Suppressor macrophage treated with lipopolysaccharide for 4 hours (primary cell): ENCODE results near the gene ASPG.

ENCODE experiments used
- DNase-seq: peaks from one replicate; pipeline ENCODE4 v3.0.0-alpha.2; 2020

Gene ASPG

DNA sequence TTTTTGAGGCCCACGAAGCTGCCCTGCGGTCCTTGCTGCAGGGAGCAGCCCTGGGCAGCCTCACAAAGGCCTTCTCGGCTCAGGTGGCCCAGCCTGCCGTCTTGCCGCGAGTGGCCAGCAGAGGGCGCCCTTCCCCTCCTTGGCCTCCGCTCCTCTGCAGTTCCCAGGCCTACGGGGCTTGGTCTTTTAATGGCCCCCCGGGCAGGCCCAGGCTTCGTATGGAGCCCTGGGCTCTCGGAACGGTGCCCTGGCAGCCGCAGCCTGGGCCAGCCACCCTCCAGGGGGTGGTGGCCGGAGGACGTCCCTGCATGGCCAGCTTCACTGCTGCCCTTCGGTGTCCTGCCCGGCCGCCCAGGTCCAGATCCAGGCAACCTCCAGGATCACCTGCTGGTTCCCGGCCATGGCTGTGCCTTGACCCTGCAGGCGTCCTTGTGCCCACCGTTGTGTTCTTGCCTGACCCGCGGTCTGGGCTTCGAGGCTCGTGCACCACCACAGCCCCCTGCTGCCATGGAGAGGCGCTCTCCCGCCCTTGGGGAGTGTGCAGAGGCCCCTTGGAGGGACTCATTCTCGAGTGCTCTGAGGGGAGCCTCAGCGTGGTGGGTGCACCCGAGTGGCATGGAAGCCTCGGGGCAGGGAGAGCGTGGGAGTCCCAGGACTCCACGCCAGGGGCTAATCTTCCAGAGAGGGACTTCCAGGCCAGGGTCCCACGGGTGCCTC is 9.4 kb downstream of the ASPG start:
- peak; percentile 65 for DNase-seq

DNA sequence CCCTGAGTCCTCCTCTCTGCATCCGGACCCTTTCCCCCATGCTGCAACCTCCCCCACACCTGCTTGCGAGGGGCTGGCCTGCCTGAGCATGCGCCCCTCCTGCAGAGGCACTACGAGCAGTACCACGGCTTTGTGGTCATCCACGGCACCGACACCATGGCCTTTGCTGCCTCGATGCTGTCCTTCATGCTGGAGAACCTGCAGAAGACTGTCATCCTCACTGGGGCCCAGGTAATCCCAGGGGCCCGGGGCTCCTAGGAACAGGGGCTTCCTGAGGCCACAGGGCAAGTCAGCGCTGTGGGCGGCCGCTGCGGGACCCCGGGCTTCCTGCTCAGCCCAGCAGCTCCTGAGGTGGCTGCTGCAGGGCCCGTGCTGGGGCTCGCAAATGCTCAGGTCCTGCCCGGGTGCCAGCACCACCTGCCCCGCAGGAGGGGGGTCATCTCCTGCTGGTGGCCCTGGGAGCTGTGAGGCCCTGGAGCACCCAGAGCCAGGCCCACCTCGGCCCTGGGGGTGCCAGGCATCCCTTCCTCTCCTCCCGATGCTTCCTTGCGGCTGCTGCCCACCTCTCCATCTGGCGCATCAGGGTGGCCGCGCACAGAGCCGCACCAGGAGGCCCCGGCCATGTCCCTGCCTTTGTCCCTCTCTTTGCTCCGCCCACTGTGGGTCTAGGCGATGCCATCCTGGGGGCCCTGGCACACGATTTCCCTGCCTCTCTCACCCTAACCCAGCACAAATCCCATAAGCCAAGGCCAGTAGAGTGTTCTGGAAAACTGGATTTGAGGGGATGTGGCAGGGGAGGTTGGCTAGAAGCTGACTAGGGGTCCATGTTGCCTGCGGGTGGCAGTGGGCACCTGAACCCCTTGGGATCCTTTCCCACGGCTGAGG is 10.2 kb downstream of the ASPG start:
- no peak for DNase-seq

DNA sequence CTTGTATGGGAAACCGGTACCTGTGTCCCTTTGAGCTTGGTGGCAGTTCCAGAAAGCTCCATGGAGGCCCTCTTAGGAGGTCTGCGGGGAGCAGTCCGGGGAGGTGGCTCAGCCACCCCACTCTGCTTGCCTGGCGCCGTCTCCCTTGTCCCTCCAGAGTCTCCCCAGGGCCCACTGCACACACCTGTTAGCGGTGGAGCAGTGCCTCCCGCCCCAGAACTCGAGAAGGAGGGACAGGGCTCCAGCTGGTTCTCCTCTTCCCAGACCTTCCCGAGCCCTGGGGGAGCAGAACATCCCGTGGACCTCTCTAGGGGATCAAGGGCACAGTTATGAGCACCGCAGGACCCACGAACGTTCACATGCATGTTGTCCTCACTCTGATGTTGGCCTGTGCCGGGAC is 10.8 kb downstream of the ASPG start:
- DNase-seq, result no peak

DNA sequence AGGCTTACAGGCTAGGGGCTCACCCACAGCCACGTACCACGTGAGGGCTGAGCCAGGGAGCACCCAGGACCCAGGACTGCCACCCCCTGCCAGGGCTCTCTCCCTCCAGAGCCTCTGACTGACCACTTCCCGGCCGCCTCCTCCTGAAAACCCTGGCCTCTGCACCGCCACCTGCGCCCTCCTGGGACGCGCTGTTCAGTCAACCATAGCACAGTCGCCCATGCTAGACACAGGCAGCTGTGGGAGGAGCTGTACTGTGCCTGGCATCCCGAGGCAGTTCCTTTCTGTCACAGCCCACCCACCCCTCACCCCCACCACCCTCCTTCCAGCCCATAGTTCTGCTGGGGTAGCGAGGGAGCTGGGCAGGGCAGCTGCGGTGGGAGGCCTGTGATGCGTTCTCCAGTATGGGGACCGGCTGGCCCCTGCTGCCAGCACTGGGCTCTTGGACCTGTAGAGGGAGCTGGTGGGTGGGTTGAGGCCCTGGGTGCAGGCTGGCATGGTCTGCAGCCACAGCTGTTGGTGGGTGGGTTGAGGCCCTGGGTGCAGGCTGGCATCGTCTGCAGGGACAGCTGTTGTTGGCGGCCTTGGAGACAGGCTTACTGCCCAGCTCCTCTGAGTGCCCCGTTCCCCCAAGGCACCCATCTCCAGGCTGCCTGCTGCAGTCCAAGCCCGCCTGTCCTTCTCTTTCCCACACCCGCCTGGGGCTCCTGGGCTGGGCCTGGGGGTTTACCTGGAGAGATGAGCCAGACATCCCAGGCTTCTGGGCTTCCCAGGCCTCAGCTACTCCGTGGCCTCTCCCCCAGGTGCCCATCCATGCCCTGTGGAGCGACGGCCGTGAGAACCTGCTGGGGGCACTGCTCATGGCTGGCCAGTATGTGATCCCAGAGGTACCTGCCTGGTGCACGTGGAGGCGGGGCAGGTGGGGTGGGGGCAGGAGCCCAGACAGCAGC is 11.5 kb downstream of the ASPG start:
- no peak for DNase-seq

DNA sequence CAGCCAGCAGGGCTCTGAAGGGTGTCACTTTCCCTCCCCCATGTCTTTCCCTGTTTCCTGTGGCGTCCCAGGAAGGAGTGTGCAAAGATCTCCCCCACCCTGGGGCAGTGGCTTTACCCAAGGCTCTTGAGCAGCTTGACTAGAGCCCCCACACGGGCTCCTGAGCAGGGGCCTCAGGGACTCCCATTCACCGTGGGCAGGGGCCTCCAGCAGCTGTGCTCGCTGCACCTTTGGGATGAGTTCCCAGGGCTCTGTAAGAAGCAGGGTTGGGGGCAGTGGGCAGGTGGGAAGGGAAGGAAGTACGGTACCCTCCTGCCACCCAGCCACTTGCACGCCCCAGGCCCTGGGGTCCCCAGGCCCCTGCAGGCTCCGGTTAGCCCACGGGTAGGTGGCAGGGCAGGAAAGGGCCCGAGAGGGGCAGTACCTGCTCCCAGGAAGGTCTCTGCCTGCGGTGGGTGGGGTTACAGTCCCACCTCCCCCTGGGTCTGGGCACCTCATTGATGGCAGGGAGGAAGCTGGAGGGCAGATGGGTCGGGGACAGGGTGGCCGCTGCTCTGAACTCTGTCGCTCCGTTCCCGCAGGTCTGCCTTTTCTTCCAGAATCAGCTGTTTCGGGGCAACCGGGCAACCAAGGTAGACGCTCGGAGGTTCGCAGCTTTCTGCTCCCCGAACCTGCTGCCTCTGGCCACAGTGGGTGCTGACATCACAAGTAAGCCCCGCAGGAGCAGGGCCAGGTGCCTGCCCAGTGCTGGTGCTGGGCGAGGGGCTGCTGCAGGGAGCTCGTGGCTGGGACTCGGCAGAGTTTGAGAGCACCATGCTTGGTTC is 13.0 kb downstream of the ASPG start:
- DNase-seq, result no peak

DNA sequence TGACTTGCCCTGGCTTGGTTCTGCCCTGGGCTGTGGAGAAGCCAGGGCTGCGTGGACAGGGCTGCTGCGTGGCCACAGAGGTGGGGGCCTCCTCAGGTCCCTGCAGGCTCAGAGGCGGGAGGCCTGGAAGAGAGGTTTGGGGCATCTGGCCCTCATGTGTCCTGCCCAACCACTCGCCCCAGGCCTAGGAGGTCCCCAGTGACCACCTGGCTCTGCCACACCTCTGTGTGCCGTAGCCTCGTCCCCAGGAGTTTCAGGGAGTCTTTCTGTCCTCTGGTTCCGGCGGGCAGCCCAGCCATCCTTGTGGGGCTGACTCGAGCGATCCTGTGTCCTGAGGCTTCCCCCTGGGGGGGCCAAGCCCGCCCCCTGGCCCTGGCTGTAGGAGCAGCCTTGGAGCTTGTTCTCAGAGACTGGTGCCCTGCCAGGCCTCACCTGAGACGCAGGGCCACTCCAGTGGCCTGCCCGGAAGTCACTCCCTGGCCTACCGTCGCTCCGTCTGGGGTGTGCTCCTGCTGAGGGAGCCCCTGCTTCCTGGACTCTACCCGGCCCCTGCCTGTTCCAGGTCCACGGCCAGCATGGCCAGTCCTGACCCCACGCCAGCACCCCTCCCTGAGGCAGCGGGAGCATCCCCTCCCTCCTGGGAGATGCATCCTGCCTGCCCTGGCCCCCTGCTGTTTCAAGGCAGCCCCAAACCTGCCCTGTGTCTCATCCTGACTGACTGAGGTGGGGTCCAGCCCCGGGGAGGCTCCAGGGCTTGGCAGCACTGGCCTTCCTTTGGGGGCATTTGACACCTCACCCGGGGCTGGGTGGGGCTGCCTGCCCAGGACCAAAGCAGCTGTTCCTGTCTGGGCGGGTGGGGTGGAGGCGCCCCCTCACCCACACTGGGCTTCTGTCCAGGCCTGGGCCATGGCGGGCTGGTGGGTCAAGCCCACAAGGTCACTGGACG is 13.9 kb downstream of the ASPG start:
- DNase-seq, result no peak

DNA sequence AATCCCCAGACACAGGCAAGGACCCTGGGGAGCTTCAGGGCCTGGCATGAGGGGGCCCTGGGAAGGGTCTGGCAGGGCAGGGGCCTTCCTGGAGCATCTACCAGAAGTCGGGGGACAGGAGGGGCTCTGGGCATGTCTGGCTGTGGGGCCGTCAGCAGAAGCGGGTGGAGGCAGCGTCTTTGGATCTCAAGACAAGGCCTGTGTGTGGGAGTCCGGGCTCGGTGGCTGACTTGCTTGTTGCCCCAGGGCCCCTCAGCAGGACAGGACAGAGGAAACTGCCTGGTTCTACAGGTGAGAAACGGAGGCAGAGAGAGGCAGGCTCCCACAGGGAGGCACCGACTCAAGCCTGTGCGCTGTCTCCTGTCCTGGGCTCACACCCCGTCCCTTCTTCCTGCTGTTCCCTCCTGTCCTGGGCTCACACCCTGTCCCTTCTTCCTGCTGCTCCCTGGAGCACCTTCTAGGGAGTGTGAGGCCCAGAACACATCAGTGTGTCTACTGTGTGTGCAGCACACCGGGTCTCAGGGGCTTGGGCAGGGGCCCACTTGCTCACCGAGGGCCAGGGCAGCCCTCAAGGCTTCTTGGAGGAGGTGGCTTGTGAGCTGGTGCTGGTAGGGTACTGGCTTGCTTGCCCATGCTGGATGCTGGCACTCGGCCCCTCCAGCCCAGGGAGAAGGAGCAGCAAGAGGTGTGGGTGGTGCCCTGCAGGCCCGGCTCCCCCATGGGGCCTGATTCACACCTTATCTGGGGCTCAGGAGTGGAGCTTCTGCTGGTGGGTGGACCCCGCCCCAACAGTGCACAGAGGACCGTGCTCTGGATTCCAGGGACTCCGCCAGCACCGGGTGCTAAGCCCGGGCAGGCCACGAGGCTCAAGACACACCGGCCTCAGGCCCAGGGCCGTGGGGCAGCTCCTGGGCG is 14.9 kb downstream of the ASPG start:
- DNase-seq, result no peak

DNA sequence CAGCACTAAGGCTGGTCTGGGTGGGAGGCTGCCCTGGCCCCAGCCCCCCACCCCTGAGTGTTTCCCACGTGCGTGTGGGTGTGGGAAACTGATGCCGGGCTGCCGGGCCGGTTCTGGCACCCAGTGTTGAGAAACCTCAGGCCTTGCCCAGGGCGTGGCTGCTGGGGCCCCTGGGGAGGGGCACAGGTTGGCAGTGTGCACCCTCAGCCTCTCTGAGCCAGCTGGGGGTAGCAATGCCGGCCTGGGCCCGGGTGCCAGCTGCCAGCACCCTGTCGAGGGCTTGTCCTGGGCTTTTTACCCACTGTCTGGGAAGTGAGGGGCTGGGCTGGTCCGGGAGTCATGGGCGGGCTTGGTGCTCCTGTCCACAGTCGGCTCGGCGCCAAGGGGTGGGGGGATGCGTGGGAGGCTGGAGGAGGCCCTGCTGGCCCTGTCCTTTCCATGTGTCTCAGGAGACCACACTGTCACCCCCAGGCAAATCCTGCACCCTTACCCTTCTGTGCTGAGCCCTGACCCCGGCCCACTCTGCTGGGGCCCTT is 15.7 kb downstream of the ASPG start:
- DNase-seq, result no peak

DNA sequence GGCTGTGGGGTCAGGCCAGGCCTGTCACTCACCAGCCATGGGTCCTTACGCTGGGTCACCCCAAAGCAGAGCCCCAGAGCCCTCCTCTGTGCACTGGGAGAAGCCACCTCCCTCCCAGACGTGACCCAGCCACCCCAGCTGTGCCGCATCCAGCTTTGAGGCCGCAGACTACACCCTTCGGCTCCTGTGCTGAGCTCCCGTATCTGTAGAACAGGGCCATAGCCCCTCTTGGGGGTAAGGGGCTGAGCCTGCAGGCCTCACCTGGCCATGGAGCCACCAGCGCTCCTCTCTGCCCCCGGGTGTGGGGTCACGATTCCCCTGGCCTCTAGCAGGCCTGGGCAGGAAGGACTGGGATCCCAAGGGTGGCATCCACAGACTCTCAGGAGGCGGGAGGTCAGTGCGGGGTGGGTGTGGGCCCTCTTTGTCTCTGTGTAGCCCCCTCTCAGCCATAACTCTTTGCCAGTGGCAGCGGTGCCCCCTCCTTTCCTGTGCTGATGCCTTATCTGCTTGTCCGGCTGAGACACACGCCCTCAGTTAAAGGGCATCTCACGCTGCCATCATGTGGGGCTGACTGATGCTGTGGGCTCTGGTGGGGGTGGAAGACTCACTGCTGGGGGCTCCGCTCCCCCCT is 16.3 kb downstream of the ASPG start:
- no peak for DNase-seq

DNA sequence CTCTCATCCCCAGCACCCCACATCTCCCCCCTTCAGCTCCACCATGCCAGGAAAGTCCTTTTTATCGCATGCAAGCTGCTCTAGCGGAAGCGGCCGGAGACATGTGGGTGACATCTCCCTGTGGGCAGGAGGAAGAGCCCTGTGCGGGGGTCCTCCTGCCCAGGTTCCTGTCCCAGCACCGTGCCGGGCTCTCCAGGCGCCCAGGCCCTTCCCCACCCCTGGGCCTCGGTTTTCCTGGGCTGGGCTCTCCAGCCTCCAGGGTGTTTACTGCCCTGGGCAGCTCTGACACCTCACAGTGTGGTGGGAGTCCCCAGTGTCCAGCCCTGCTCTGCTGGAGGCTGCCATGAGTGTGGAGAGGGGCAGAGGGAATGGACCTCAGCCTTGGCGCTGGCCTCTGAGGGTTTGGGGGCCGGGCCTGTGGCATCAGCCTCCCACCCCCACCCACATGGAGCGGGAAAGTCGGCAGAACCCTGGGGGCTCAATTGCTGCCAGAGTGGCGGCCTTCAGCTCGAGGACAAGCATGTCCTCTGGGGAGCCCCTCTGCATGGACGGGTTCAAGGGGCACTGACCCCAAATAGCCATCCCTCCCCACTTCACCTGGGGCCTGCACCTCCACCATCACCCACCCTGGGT is 16.9 kb downstream of the ASPG start:
- no peak for DNase-seq

DNA sequence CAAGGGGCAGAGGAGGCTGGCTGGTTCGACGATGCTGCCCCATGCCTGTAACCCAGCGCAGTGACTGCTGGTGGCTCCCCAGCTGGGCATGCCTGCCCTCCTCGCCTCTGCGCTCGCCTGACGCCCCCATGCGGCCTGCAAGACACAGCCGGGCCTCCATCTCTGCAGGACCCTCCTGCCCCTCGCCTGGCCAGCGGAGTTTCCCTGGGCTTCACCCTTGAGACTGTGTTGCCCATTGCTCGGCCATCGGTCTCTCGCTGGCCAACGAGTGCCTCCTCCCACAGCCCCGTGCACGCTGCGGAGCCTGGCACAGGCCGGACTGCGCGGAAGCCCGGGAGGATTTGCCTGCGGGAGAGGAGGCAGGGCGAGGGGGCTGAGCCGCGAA is 17.6 kb downstream of the ASPG start:
- DNase-seq, result no peak

DNA sequence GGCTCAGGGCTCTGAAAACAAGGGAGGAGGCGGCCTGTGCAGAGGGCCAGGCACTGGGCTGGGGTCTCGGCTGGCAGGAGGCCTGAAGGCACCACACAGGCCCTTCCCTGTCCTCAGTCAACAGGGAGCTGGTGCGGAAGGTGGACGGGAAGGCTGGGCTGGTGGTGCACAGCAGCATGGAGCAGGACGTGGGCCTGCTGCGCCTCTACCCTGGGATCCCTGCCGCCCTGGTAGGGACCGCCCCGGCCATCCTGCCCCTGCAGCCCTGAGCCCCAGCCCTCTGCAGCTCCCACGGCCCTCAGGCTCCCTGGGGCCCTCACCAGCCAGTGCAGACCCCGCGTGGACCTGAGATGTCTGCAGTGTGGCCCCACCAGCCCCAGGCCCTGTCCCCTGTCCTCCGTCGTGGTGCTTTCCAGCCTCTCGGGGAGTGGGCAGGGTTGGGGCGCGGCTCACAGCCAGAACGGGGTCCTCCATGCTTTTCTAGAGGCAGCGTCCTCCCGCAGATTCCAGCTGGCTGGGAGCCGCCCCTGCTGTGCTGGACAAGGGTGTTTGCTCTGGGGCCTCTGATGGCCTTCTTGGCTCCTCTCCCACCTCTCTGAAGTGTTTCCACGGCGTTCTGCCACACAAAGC is 18.1 kb downstream of the ASPG start:
- no peak for DNase-seq

DNA sequence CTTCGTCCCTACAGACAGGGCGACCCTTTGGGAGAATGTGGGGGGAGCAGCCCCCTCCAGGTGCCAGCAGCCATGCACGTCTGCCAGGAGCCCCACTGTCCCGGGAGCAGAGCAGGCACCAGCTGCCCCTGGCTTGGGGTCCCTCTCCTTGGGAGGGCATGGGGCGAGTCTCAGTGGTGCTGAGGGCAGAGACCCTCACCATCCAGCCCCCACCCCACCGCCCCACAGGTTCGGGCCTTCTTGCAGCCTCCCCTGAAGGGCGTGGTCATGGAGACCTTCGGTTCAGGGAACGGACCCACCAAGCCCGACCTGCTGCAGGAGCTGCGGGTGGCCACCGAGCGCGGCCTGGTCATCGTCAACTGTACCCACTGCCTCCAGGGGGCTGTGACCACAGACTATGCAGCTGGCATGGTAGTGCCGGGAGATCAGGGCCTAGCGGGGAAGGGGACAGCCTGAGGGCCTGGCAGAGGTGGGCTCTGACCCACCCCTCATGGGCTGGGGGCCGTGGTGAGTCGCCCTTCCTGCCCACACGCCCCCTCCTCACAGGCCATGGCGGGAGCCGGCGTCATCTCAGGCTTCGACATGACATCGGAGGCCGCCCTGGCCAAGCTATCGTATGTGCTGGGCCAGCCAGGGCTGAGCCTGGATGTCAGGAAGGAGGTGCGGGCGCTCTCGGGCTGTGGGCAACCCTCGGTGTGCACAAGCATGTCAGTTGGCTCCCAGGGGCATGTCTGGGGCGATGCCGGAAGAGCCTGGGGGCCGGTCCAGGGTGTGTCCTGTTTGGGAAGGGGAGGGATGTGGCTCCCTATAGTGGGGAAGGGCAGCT is 18.8 kb downstream of the ASPG start:
- DNase-seq, result no peak

DNA sequence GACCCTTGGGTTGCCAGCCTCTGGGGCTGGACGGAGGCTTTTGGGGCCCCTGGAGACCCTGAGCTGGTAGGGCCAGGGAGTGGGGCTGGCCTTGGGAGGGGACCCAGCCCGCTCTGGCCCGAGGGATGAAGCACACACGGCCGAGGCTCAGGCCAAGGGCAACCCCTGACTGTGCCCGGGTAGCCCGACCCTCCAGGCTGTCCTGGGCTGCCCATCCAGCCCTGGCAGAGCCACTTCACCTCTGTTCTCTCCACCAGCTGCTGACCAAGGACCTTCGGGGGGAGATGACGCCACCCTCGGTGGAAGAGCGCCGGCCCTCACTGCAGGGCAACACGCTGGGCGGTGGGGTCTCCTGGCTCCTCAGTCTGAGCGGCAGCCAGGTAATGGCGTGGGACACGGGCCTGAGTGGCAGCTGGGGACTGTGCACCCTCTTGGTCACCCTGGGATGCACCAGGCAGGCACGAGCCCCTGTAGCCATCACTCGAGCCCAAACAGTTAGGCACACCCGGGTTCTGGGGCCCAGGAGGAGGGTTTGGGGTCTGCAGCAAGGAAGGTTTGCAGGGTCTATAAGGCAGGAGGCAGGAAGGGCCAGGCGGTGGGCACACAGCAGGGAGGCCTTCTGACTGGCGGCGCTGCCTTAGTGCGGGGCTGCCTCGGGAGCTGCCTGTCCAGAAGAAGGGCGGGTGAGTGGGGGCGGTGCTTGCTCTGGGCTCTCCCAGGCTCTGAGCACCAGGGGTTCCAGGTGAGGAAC is 19.7 kb downstream of the ASPG start:
- no peak for DNase-seq

DNA sequence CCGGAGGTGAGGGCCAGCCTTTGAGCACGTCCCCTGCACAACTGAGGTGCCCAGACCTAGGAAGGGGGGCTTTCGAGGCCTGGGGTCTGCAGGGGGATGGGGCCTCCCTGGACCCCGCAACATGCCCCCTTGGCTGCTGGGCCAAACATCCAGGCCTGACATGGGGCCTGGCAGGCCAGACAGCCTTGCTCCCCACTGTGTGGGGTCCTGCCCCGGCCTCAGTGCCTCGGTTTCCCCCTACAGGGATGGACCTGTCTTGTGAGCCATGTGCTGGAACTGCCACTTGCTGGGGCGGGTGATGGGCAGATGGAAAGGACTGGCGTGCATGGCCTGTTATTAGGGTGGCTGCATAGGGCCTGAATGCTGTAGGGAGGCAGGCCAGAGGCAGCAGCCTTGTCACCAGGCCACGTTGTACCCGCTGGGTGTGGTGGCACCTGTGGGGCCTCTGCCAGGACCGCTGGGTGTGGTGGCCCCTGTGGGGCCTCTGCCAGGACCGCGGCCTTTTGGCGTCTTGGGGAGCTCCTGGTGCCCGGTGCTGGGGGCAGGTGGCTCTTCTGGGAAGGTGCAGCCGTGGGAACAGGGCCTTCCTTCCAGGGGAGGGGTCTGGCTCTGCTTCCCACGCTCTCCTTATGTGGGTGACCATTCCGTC is 20.4 kb downstream of the ASPG start:
- DNase-seq, result no peak

DNA sequence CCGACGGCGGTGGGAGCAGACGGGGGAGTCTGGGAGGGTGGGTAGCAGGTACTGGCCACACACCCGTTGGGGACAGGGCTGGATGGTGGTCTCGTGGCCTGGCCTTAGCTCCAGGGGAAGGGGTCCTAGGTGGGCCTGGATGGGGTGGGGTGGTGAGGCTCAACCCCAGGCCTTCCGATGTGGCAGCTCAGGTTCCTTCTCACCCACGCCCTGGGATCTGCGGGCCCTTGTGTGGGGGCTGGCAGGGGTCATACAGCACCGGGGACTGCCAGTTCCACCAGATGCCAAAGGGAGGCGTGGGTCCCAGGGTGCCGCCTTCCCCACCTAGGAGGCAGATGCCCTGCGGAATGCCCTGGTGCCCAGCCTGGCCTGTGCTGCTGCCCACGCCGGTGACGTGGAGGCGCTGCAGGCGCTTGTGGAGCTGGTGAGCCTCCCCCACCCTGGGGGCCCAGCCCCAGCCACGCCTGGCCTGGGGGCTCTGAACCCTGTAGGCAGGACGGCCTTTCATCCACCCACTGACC is 21.0 kb downstream of the ASPG start:
- DNase-seq, result no peak
